SK-N-MC (cell line): Measurements from ENCODE around the gene SBK2.
"Not testable (repeated sequence)": the region's sequence is repeated elsewhere in the genome, so short reads cannot be mapped to it uniquely, and the experiment has no call there.

ENCODE experiments used
- EZH2 ChIP-seq: fragments of 200-600 bp; sonication (generic); IDR thresholded peaks from one replicate; pipeline ENCODE4 v1.6.1; 2017; ENCODE audit warnings: antibody characterized with exemption
- POLR2AphosphoS5 ChIP-seq: IDR thresholded peaks from 2 replicates; pipeline ENCODE4 v1.6.1; 2012; ENCODE audit warnings: mild to moderate bottlenecking, low read depth, low read length, borderline replicate concordance

GRCh38 chr19:55569477-55569876 lies 32.5 kb upstream of the SBK2 start:
- not testable (repeated sequence) for TF ChIP-seq EZH2, POLR2AphosphoS5
